CD14-positive monocyte (primary cell): ENCODE data around the gene ABTB1. TPM values are rescaled to one million over a fixed set of nuclear protein-coding genes. Genes with fewer than 3 reads are reported as not detected.

Experiments used
- DNase-seq, 3 donors: peaks; one replicate each; pipeline ENCODE4 v3.0.0-alpha.2; 2011 to 2022
- H2AFZ ChIP-seq: 2 replicates; pipeline ENCODE4 v1.6.0; 2012; ENCODE audit warnings: mild to moderate bottlenecking, low read depth, low read length, inconsistent platforms; ENCODE audit not compliant: insufficient read depth, poor library complexity, severe bottlenecking
- H3K27ac ChIP-seq, 2 donors: 1 replicate in 1 of 2; 2 replicates in 1 of 2; pipeline ENCODE4 v1.5.1; 2012 to 2013; ENCODE audit warnings: low read length in 2 of 2, control low read depth in 1 of 2, inconsistent platforms in 1 of 2, low read depth in 1 of 2, mild to moderate bottlenecking in 1 of 2
- H3K27me3 ChIP-seq, 2 donors: one replicate each; pipeline versions ENCODE4 v1.6.0 to v1.6.1; 2011 to 2013; ENCODE audit warnings: low read length in 2 of 2; ENCODE audit not compliant: control insufficient read depth in 2 of 2, insufficient read depth in 2 of 2
- H3K36me3 ChIP-seq, 2 donors: replicated peaks in 1 of 2; 1 replicate in 1 of 2; 2 replicates in 1 of 2; pipeline versions ENCODE4 v1.5.1 to v1.6.1; 2012 to 2013; ENCODE audit warnings: low read length in 2 of 2, control low read depth in 1 of 2, inconsistent platforms in 1 of 2, mild to moderate bottlenecking in 1 of 2; ENCODE audit not compliant: insufficient read depth in 2 of 2, control insufficient read depth in 1 of 2
- H3K4me1 ChIP-seq, 2 donors: 1 replicate in 1 of 2; 2 replicates in 1 of 2; pipeline versions ENCODE4 v1.5.1 to v1.6.1; 2012 to 2013; ENCODE audit warnings: low read length in 2 of 2, control low read depth in 1 of 2, inconsistent platforms in 1 of 2, mild to moderate bottlenecking in 1 of 2, moderate library complexity in 1 of 2; ENCODE audit not compliant: insufficient read depth in 2 of 2, control insufficient read depth in 1 of 2
- H3K4me2 ChIP-seq: replicated peaks from 2 replicates; pipeline ENCODE3; 2012; ENCODE audit warnings: low read length, moderate library complexity, mild to moderate bottlenecking; ENCODE audit not compliant: poor library complexity, severe bottlenecking; ENCODE audit errors: extremely low read depth
- H3K4me3 ChIP-seq, 3 experiments: fragments of 200-600 bp in 1 of 3; sonication (generic) in 1 of 3; replicated peaks in 1 of 3; 1 replicate in 2 of 3; 2 replicates in 1 of 3; pipeline ENCODE4 v1.5.1; 2011 to 2013; ENCODE audit warnings: low read length in 3 of 3, mild to moderate bottlenecking in 3 of 3, control low read depth in 2 of 3, low read depth in 2 of 3, inconsistent platforms in 1 of 3, moderate library complexity in 1 of 3
- H3K79me2 ChIP-seq: 2 replicates; pipeline ENCODE4 v1.6.0; 2012; ENCODE audit warnings: mild to moderate bottlenecking, control low read depth, inconsistent platforms, low read length, moderate library complexity; ENCODE audit not compliant: insufficient read depth
- H3K9ac ChIP-seq: 2 replicates; pipeline ENCODE4 v1.6.0; 2017; ENCODE audit warnings: low read length, mild to moderate bottlenecking; ENCODE audit not compliant: insufficient read depth, poor library complexity, severe bottlenecking
- H3K9me3 ChIP-seq, 2 donors: replicated peaks in 1 of 2; 1 replicate in 1 of 2; 2 replicates in 1 of 2; pipeline versions ENCODE4 v1.5.1 to v1.6.1; 2012 to 2013; ENCODE audit warnings: low read length in 2 of 2, control low read depth in 1 of 2; ENCODE audit not compliant: control insufficient read depth in 1 of 2, insufficient read depth in 1 of 2
- H4K20me1 ChIP-seq: 2 replicates; pipeline ENCODE4 v1.6.0; 2012; ENCODE audit warnings: mild to moderate bottlenecking, low read length, control low read depth, moderate library complexity; ENCODE audit not compliant: insufficient read depth
- H3K27ac Mint-ChIP-seq, 7 donors: one replicate each; pipeline ENCODE4 v1.8.0; 2020; ENCODE audit warnings: mild to moderate bottlenecking in 7 of 7, mixed read lengths in 7 of 7, moderate library complexity in 6 of 7, inconsistent platforms in 2 of 7
- H3K27me3 Mint-ChIP-seq, 3 donors: one replicate each; pipeline ENCODE4 v1.8.0; 2021 to 2022; ENCODE audit warnings: low read depth in 3 of 3, mild to moderate bottlenecking in 3 of 3, mixed read lengths in 3 of 3, moderate library complexity in 3 of 3, inconsistent platforms in 1 of 3
- H3K36me3 Mint-ChIP-seq, 2 donors: one replicate each; pipeline ENCODE4 v1.8.0; 2020; ENCODE audit warnings: mixed read lengths in 2 of 2, inconsistent platforms in 1 of 2, mild to moderate bottlenecking in 1 of 2
- H3K4me1 Mint-ChIP-seq: one replicate; pipeline ENCODE4 v1.8.0; 2020; ENCODE audit warnings: mild to moderate bottlenecking, mixed read lengths
- H3K4me3 Mint-ChIP-seq, 2 donors: one replicate each; pipeline ENCODE4 v1.8.0; 2020; ENCODE audit warnings: mild to moderate bottlenecking in 2 of 2, mixed read lengths in 2 of 2, moderate library complexity in 1 of 2
- H3K9me3 Mint-ChIP-seq, 7 donors: one replicate each; pipeline ENCODE4 v1.8.0; 2020 to 2022; ENCODE audit warnings: mixed read lengths in 7 of 7, mild to moderate bottlenecking in 6 of 7, moderate library complexity in 6 of 7, inconsistent platforms in 2 of 7
- CTCF ChIP-seq: fragments of 200-600 bp; IDR thresholded peaks from one replicate; pipeline ENCODE4 v1.8.0; 2022; ENCODE audit warnings: antibody characterized with exemption, mild to moderate bottlenecking
- WGBS: methylation state at CpG from one replicate; pipeline ENCODE4 v1.1.5; 2013; ENCODE audit warnings: missing lambda C conversion rate; ENCODE audit not compliant: insufficient coverage; 5-methylcytosine and 5-hydroxymethylcytosine counted together
- intact Hi-C, 2 donors: fragments of 100-400 bp; cut with micrococcal nuclease; formaldehyde crosslinking; loops; one replicate each; pipeline versions ENCODE4 v1.15.0 to v1.15.1; 2023
- polyA plus RNA-seq, 3 donors: library from polyadenylated mRNA; depleted of rRNA in 1 of 3; unstranded in 2 of 3; stranded (reverse) in 1 of 3; fragments of 300-500 nt in 2 of 3; fragments of >200 nt in 1 of 3; fragmentation: Illumina TruSeq in 2 of 3; gene quantifications; 1 replicate in 2 of 3; 2 replicates in 1 of 3; pipeline ENCODE4 v1.2.3, GENCODE V29; 2012 to 2021

The ABTB1 gene
- polyA plus RNA-seq, 3 donors, result 107 to 246 (median 118) TPM

DNA sequence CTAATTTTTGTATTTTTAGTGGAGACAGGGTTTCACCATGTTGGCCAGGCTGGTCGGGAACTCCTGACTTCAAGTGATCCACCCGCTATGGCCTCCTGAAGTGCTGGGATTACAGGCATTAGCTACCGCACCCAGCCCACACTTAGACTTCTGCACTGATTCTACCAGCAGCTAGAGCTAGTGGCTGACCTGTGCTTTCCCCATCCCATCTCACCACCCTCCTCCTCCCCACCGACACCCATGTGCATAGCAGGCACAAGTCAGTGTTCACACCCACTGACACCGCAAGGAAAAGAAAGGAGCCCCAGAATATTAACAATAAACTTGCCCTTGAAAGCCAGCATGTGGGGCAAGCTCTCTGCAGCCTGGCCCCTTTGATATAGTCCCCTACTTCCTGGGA, 11.2 kb upstream of the ABTB1 start:
- H3K27me3 Mint-ChIP-seq, result peaks cover 2 to 3% (median 2%) of the 10 kb centered on the region in 3 donors
- no peaks in the 10 kb centered on the region for H3K27me3 ChIP-seq
- no peak overlapping the region for H3K27ac ChIP-seq
- intact Hi-C loops, result no loop called here
- H2AFZ ChIP-seq, result no peak overlapping the region
- peaks cover 5% of the 10 kb centered on the region for H3K4me1 Mint-ChIP-seq
- no peak for TF ChIP-seq CTCF
- H3K9me3 Mint-ChIP-seq, result no peaks in the 10 kb centered on the region
- whole genome bisulfite sequencing, result 98% methylated on average over 5 of the region's 5 CpGs
- no peaks in the 10 kb centered on the region for H3K79me2 ChIP-seq
- H3K36me3 Mint-ChIP-seq, result no peaks in the 10 kb centered on the region
- no peak overlapping the region for H3K4me3 Mint-ChIP-seq
- no peaks in the 10 kb centered on the region for H4K20me1 ChIP-seq
- no peaks in the 10 kb centered on the region for H3K9me3 ChIP-seq
- no peaks in the 10 kb centered on the region for H3K36me3 ChIP-seq
- no peak for DNase-seq
- no peak overlapping the region for H3K27ac Mint-ChIP-seq
- H3K4me1 ChIP-seq, result no peaks in the 10 kb centered on the region
- H3K4me3 ChIP-seq, result no peak overlapping the region
- no peak overlapping the region for H3K9ac ChIP-seq
- H3K4me2 ChIP-seq, result no peak overlapping the region

GRCh38 chr3:127662001-127662469, 10.7 kb upstream of the ABTB1 start:
- Histone ChIP-seq H3K36me3 (no peaks in the 10 kb centered on the region), H3K4me1 (no peaks in the 10 kb centered on the region), H3K27ac (no peak overlapping the region), H3K79me2 (no peaks in the 10 kb centered on the region), H2AFZ (no peak overlapping the region), H3K4me3 (no peak overlapping the region), H3K9me3 (no peaks in the 10 kb centered on the region), H3K27me3 (no peaks in the 10 kb centered on the region), H3K9ac (no peak overlapping the region), H3K4me2 (no peak overlapping the region), H4K20me1 (no peaks in the 10 kb centered on the region)
- Mint-ChIP-seq H3K27me3 (peaks cover 2 to 5% (median 2%) of the 10 kb centered on the region in 3 donors), H3K4me3 (no peak overlapping the region), H3K36me3 (no peaks in the 10 kb centered on the region), H3K4me1 (peaks cover 5% of the 10 kb centered on the region), H3K27ac (no peak overlapping the region), H3K9me3 (no peaks in the 10 kb centered on the region)
- intact Hi-C loops, result no loop called here
- WGBS, result 96% methylated on average over 9 of the region's 11 CpGs
- TF ChIP-seq CTCF, result no peak
- no peak for DNase-seq
